ENCODE results near the gene GSK3B. TPM values are rescaled to one million over a fixed set of nuclear protein-coding genes. Genes with fewer than 3 reads are reported as not detected.
"Not testable (repeated sequence)": the region's sequence is repeated elsewhere in the genome, so short reads cannot be mapped to it uniquely, and the experiment has no call there.

Gene GSK3B
- total RNA-seq, 1 donor from 2014 or later, result 48.0 TPM

- DNase-seq, result not testable (repeated sequence)
These were observed 90.2 kb downstream of the GSK3B start for GRCh38 chr3:120004008-120004498.

GRCh38 chr3:119998166-119998565, 96.1 kb downstream of the GSK3B start:
- DNase-seq, result no peak

GRCh38 chr3:119990888-119991287, 103.4 kb downstream of the GSK3B start:
- peak; percentile 30 for DNase-seq

- no peak for DNase-seq
These were observed 104.1 kb downstream of the GSK3B start for GRCh38 chr3:119989981-119990655.

- DNase-seq, result not testable (repeated sequence)
These were observed 107.4 kb downstream of the GSK3B start for GRCh38 chr3:119986812-119987211.

- no peak for DNase-seq
These were observed 112.9 kb downstream of the GSK3B start for GRCh38 chr3:119981386-119981785.

GRCh38 chr3:119978554-119979208, 115.6 kb downstream of the GSK3B start:
- DNase-seq, result no peak

- DNase-seq, result no peak
These were observed 116.9 kb downstream of the GSK3B start for GRCh38 chr3:119977353-119977752.

GRCh38 chr3:119976214-119976613, 118.0 kb downstream of the GSK3B start:
- no peak for DNase-seq

- no peak for DNase-seq
These were observed 119.6 kb downstream of the GSK3B start for GRCh38 chr3:119974656-119975055.

GRCh38 chr3:119973018-119973646, 121.1 kb downstream of the GSK3B start:
- no peak for DNase-seq

GRCh38 chr3:119969759-119970158, 124.5 kb downstream of the GSK3B start:
- peak; percentile 7 for DNase-seq

- DNase-seq, result no peak
These were observed 126.8 kb downstream of the GSK3B start for GRCh38 chr3:119967353-119968006.

GRCh38 chr3:119965692-119966091, 128.6 kb downstream of the GSK3B start:
- no peak for DNase-seq

GRCh38 chr3:119964294-119964693, 130.0 kb downstream of the GSK3B start:
- no peak for DNase-seq

- no peak for DNase-seq
These were observed 138.3 kb downstream of the GSK3B start for GRCh38 chr3:119955972-119956371.

- no peak for DNase-seq
These were observed 143.5 kb downstream of the GSK3B start for GRCh38 chr3:119950666-119951325.

GRCh38 chr3:119945291-119945690, 149.0 kb downstream of the GSK3B start:
- DNase-seq, result no peak

- DNase-seq, result no peak
These were observed 150.2 kb downstream of the GSK3B start for GRCh38 chr3:119944091-119944490.

- DNase-seq, result no peak
These were observed 155.2 kb downstream of the GSK3B start for GRCh38 chr3:119939077-119939476.

GRCh38 chr3:119937229-119937628, 157.0 kb downstream of the GSK3B start:
- no peak for DNase-seq

GRCh38 chr3:119934249-119934648, 160.0 kb downstream of the GSK3B start:
- no peak for DNase-seq

- no peak for DNase-seq
These were observed 161.0 kb downstream of the GSK3B start for GRCh38 chr3:119933207-119933606.
